Mesendoderm (in vitro differentiated cells): Measurements from ENCODE around the gene GLS. TPM values are rescaled to one million over a fixed set of nuclear protein-coding genes. Genes with fewer than 3 reads are reported as not detected.

Experiments
- DNase-seq: peaks from one replicate; pipeline ENCODE4 v3.0.0; 2013
- H2AK5ac ChIP-seq: 2 replicates; pipeline ENCODE4 v1.6.1; 2013; ENCODE audit warnings: low read length, inconsistent platforms
- H2BK120ac ChIP-seq: 2 replicates; pipeline ENCODE4 v1.6.1; 2013; ENCODE audit warnings: low read depth, mild to moderate bottlenecking, low read length, moderate library complexity, mixed read lengths
- H2BK15ac ChIP-seq: replicated peaks from 2 replicates; pipeline ENCODE4 v1.6.1; 2013; ENCODE audit warnings: low read depth, mild to moderate bottlenecking, moderate library complexity
- H2BK5ac ChIP-seq: 2 replicates; pipeline ENCODE4 v1.6.1; 2013; ENCODE audit warnings: low read length, inconsistent platforms
- H3K18ac ChIP-seq: 2 replicates; pipeline ENCODE4 v1.6.1; 2013; ENCODE audit warnings: mild to moderate bottlenecking, low read length, mixed read lengths
- H3K23ac ChIP-seq: one replicate; pipeline ENCODE4 v1.6.1; 2013; ENCODE audit warnings: low read length
- H3K27ac ChIP-seq: 2 replicates; pipeline ENCODE4 v1.5.1; 2013; ENCODE audit warnings: low read depth, mild to moderate bottlenecking, inconsistent platforms, low read length, moderate library complexity
- H3K27me3 ChIP-seq: 2 replicates; pipeline ENCODE4 v1.6.1; 2013; ENCODE audit warnings: low read length, control low read depth, mild to moderate bottlenecking, inconsistent platforms; ENCODE audit not compliant: insufficient read depth, poor library complexity
- H3K36me3 ChIP-seq: 2 replicates; pipeline ENCODE4 v1.6.1; 2013; ENCODE audit warnings: low read length, inconsistent platforms; ENCODE audit not compliant: control insufficient read depth, insufficient read depth
- H3K4ac ChIP-seq: one replicate; pipeline ENCODE4 v1.6.1; 2013; ENCODE audit warnings: low read depth, mild to moderate bottlenecking, low read length, moderate library complexity
- H3K4me1 ChIP-seq: 2 replicates; pipeline ENCODE4 v1.6.1; 2013; ENCODE audit warnings: low read depth, low read length, inconsistent platforms; ENCODE audit not compliant: control insufficient read depth
- H3K4me2 ChIP-seq: 2 replicates; pipeline ENCODE4 v1.6.1; 2013; ENCODE audit warnings: low read length
- H3K4me3 ChIP-seq: 2 replicates; pipeline ENCODE4 v1.5.1; 2013; ENCODE audit warnings: mild to moderate bottlenecking, low read length
- H3K56ac ChIP-seq: one replicate; pipeline ENCODE4 v1.6.1; 2013; ENCODE audit warnings: low read length
- H3K79me1 ChIP-seq: 2 replicates; pipeline ENCODE4 v1.6.1; 2013; ENCODE audit warnings: low read length, inconsistent platforms
- H3K79me2 ChIP-seq: 2 replicates; pipeline ENCODE4 v1.6.1; 2013; ENCODE audit warnings: mild to moderate bottlenecking, low read length; ENCODE audit not compliant: control insufficient read depth, insufficient read depth
- H3K9ac ChIP-seq: 2 replicates; pipeline ENCODE4 v1.6.1; 2013; ENCODE audit warnings: low read length, inconsistent platforms
- H4K5ac ChIP-seq: one replicate; pipeline ENCODE4 v1.6.1; 2013; ENCODE audit warnings: low read length
- H4K8ac ChIP-seq: one replicate; pipeline ENCODE4 v1.6.1; 2013; ENCODE audit warnings: low read depth, mild to moderate bottlenecking, control low read depth, low read length, moderate library complexity
- WGBS: extraction: QIAGEN DNeasy Blood & Tissue Kit; methylation state at CpG from one replicate; pipeline ENCODE4 v1.1.7; 2013; ENCODE audit warnings: low lambda C conversion rate, missing lambda C conversion rate; ENCODE audit not compliant: insufficient coverage; ENCODE audit errors: extremely low coverage; 5-methylcytosine and 5-hydroxymethylcytosine counted together
- polyA plus RNA-seq, 2 experiments: library from polyadenylated mRNA; stranded (reverse); fragments of 200-250 nt; gene quantifications; one replicate each; pipeline ENCODE4 v1.2.3, GENCODE V29; 2013

Gene GLS
- polyA plus RNA-seq (2013, experiment 1 of 2), result 41.6 TPM
- 41.3 TPM for polyA plus RNA-seq (2013, experiment 2 of 2)

DNA sequence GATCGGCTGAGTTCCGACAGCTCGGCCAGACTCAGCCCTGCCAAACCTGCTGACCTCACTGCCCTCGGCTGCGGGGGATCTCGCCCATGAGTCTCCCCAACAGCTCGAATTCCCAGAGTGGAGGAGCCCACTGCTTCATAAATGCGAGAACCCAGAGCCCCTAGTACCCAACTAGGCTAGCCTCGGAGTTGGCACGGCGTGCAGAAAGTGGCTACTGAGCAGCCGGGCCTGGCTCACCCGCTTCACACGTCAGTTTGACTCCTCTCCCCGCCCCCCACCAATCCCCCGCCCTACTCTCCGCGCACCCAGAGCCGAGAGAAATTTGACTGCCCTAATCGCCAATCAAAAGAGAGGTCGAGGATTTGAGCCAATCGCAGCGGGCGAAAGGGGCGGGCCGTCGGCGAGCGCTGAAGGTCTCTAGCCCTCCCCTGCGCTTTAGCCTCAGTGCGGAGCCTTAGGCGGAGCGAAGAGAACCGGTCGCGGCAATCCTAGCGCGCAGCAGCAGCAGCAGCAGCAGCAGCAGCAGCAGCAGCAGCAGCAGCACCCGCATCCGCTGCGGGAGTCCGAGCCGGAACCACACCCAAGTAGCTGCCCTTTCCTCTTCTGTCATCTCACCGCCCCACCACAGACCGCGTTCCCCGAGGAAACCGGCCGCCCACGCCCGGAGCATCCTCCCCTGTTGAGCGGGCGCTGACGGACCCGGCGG is at the start of gene GLS:
GLS (plus strand) TSS at position 444 of the 706 bp plus-strand sequence. CDS start 264 bp downstream, outside the sequence.
- peak within 1 kb of the TSS; percentile 54 for H3K27ac ChIP-seq

DNA sequence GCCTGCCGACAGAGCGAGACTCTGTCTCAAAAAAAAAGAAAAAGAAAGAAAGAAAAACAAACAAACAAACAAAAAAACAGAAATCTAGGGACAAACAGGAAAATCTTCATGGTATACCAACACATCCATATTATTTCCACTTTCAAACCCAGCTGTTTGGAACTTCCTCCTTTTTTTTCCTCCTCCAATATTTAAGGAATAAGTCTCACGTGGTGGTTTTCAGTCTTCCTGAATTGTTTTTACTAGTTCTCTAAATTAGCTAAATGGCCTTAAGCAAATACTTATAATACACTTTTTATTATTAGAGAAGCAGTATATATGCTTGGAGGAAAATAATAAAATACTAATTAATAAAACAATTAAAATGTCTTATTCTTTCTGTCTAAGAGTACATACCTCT is 48.7 kb upstream of the GLS start:
- no peak overlapping the region for H3K9ac ChIP-seq
- no peak for DNase-seq
- H3K4me1 ChIP-seq, result no peaks in the 10 kb centered on the region
- no peak overlapping the region for H4K5ac ChIP-seq
- H3K4me2 ChIP-seq, result no peak overlapping the region
- H3K4ac ChIP-seq, result no peak overlapping the region
- no peak overlapping the region for H3K23ac ChIP-seq
- no peak overlapping the region for H2AK5ac ChIP-seq
- no peak overlapping the region for H3K4me3 ChIP-seq
- no peaks in the 10 kb centered on the region for H3K79me2 ChIP-seq
- H3K56ac ChIP-seq, result no peak overlapping the region
- no peaks in the 10 kb centered on the region for H3K27me3 ChIP-seq
- no peak overlapping the region for H2BK15ac ChIP-seq
- no peaks in the 10 kb centered on the region for H3K79me1 ChIP-seq
- H3K27ac ChIP-seq, result no peak overlapping the region
- no peak overlapping the region for H4K8ac ChIP-seq
- H3K36me3 ChIP-seq, result no peaks in the 10 kb centered on the region
- no peak overlapping the region for H2BK120ac ChIP-seq
- H3K18ac ChIP-seq, result no peak overlapping the region
- no CpG with 5 or more reads among the region's 3 CpGs for WGBS
- no peak overlapping the region for H2BK5ac ChIP-seq

More for the DNA sequence above, at the start of gene GLS:
- H3K56ac ChIP-seq, result peak within 1 kb of the TSS; percentile 92
- H3K23ac ChIP-seq, result peak within 1 kb of the TSS; percentile 61
- H3K4me3 ChIP-seq, result peak within 1 kb of the TSS; percentile 69
- H3K27me3 ChIP-seq, result no peaks in the 10 kb centered on the region
- H3K4ac ChIP-seq, result no peak within 1 kb of the TSS
- no peaks in the 10 kb centered on the region for H3K79me1 ChIP-seq
- peaks cover 5% of the 10 kb centered on the region for H3K4me1 ChIP-seq
- peak within 1 kb of the TSS; percentile 92 for H3K9ac ChIP-seq
- H3K36me3 ChIP-seq, result no peaks in the 10 kb centered on the region
- peak; percentile 99 for DNase-seq
- H3K79me2 ChIP-seq, result peaks cover 34% of the 10 kb centered on the region
- peak within 1 kb of the TSS; percentile 63 for H2BK5ac ChIP-seq
- H3K4me2 ChIP-seq, result peak within 1 kb of the TSS; percentile 56
- no peak within 1 kb of the TSS for H2BK120ac ChIP-seq
- H3K18ac ChIP-seq, result peak within 1 kb of the TSS; percentile 75
- no CpG with 5 or more reads among the region's 56 CpGs for WGBS
- H2BK15ac ChIP-seq, result no peak within 1 kb of the TSS
- H2AK5ac ChIP-seq, result no peak within 1 kb of the TSS
- no peak within 1 kb of the TSS for H4K8ac ChIP-seq
- H4K5ac ChIP-seq, result no peak within 1 kb of the TSS

DNA sequence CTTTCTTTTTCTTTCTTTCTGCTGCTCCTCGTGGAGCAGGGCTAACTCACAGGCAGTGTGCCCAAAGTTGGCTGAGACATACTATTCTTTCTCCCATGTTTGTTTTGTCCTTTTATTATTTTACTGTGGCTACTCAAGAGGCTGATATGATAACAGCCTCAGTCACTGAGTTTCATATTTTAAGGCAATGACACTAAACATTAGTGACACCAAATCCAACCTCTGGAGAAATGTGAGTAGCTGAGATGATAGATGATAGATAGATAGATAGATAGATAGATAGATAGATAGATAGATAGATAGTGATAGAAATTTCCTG is 45.8 kb upstream of the GLS start:
- Histone ChIP-seq H3K9ac (no peak overlapping the region), H4K8ac (no peak overlapping the region), H3K23ac (no peak overlapping the region), H3K79me2 (no peaks in the 10 kb centered on the region), H3K4me2 (no peak overlapping the region), H2AK5ac (no peak overlapping the region), H2BK5ac (no peak overlapping the region), H3K4me1 (no peaks in the 10 kb centered on the region), H3K27ac (no peak overlapping the region), H2BK15ac (no peak overlapping the region), H3K79me1 (no peaks in the 10 kb centered on the region), H3K4me3 (no peak overlapping the region), H3K18ac (no peak overlapping the region), H3K56ac (no peak overlapping the region), H4K5ac (no peak overlapping the region), H3K4ac (no peak overlapping the region), H2BK120ac (no peak overlapping the region), H3K36me3 (no peaks in the 10 kb centered on the region), H3K27me3 (no peaks in the 10 kb centered on the region)
- DNase-seq, result no peak
- no CpG with 5 or more reads among the region's 1 CpG for whole genome bisulfite sequencing

DNA sequence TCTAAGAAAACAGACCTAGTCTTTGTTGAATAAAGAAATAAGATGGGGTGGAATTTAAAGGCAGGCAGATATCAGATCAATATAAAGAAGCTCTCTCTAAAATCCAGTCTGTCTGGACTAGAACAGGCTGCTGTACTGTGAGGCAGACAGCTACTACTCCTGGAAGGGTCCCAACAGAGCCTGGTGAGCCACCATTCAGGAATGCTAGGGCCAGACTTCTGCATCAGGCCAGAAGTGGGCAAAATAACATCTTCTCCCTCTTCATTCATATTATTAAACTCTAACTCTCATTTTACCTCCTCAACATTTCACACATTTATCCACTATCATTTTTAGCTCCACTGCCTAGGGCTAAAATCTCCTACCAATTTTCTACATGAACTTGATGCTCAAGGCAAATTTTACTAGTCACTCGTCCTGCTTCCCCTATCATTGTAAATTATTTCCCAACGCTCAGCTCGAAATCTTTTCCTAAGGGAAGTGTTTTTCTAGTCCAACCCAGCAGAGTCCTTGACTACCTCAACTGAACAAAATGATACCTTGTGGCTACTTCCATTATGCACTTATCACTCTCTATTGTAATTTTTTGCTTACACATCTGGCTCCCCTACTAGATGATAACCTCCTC is 45.2 kb upstream of the GLS start:
- no peak overlapping the region for H2BK5ac ChIP-seq
- H3K23ac ChIP-seq, result no peak overlapping the region
- no peaks in the 10 kb centered on the region for H3K4me1 ChIP-seq
- no peak overlapping the region for H3K18ac ChIP-seq
- no peak overlapping the region for H2BK15ac ChIP-seq
- WGBS, result no CpG with 5 or more reads among the region's 3 CpGs
- H3K9ac ChIP-seq, result no peak overlapping the region
- H3K27me3 ChIP-seq, result no peaks in the 10 kb centered on the region
- no peak overlapping the region for H3K4ac ChIP-seq
- H3K79me2 ChIP-seq, result no peaks in the 10 kb centered on the region
- H4K8ac ChIP-seq, result no peak overlapping the region
- no peaks in the 10 kb centered on the region for H3K36me3 ChIP-seq
- no peak overlapping the region for H4K5ac ChIP-seq
- no peak overlapping the region for H3K56ac ChIP-seq
- H2BK120ac ChIP-seq, result no peak overlapping the region
- DNase-seq, result no peak
- H2AK5ac ChIP-seq, result no peak overlapping the region
- no peak overlapping the region for H3K27ac ChIP-seq
- H3K79me1 ChIP-seq, result no peaks in the 10 kb centered on the region
- no peak overlapping the region for H3K4me3 ChIP-seq
- H3K4me2 ChIP-seq, result no peak overlapping the region

DNA sequence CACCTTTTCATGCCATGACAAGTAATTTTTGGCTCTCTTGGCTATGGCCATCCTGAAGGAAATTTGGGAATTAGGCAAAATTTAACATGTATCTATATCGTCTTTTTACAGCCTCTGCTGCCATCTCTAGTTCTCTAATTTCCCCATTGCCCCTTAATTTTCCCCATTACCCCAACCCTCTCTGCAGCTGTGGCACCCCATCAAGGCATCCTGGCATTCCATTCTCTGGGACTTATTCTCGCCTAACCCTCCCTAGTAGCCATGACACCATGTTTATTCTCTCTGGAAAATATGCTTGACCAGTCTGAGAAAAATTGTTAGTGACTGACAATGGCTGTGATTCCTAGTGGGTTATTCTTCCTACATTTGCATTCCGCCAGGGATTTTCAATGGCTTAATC is 43.9 kb upstream of the GLS start:
- H3K27me3 ChIP-seq, result no peaks in the 10 kb centered on the region
- no peak overlapping the region for H3K56ac ChIP-seq
- H2BK15ac ChIP-seq, result no peak overlapping the region
- no peak overlapping the region for H3K4me3 ChIP-seq
- no peak overlapping the region for H2BK120ac ChIP-seq
- no peak overlapping the region for H4K8ac ChIP-seq
- no peaks in the 10 kb centered on the region for H3K79me2 ChIP-seq
- no peaks in the 10 kb centered on the region for H3K4me1 ChIP-seq
- DNase-seq, result no peak
- no CpG with 5 or more reads among the region's 3 CpGs for WGBS
- H3K9ac ChIP-seq, result no peak overlapping the region
- no peak overlapping the region for H3K23ac ChIP-seq
- no peak overlapping the region for H3K27ac ChIP-seq
- H3K36me3 ChIP-seq, result no peaks in the 10 kb centered on the region
- no peak overlapping the region for H2BK5ac ChIP-seq
- H3K79me1 ChIP-seq, result no peaks in the 10 kb centered on the region
- H2AK5ac ChIP-seq, result no peak overlapping the region
- no peak overlapping the region for H3K4me2 ChIP-seq
- no peak overlapping the region for H3K4ac ChIP-seq
- no peak overlapping the region for H3K18ac ChIP-seq
- no peak overlapping the region for H4K5ac ChIP-seq

DNA sequence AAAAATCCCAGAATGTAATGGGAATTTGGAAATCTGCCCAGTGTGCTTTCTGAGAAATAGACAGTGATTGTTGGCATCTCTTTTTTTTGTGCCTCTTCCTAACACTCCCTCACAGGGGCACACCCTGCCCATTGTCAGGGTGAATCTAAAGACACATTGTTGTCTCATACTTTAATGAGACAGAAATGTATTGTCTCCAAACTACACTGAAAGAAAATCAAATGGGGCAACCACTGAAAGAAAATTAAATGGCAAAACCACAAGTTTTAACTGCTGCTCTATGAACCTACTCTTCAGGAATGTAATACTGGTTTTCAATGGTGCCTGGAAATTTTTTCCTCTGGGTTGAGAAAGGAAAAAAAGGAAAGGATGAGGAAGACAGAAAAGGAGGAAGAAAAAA is 43.2 kb upstream of the GLS start:
- H3K4me3 ChIP-seq, result no peak overlapping the region
- DNase-seq, result no peak
- H3K18ac ChIP-seq, result no peak overlapping the region
- no peak overlapping the region for H4K5ac ChIP-seq
- H2BK120ac ChIP-seq, result no peak overlapping the region
- H3K56ac ChIP-seq, result no peak overlapping the region
- no peak overlapping the region for H2AK5ac ChIP-seq
- H3K79me1 ChIP-seq, result no peaks in the 10 kb centered on the region
- H3K9ac ChIP-seq, result no peak overlapping the region
- H3K27me3 ChIP-seq, result no peaks in the 10 kb centered on the region
- no peak overlapping the region for H2BK5ac ChIP-seq
- no peak overlapping the region for H2BK15ac ChIP-seq
- no peak overlapping the region for H3K23ac ChIP-seq
- no peaks in the 10 kb centered on the region for H3K4me1 ChIP-seq
- no peak overlapping the region for H3K4me2 ChIP-seq
- H3K4ac ChIP-seq, result no peak overlapping the region
- H3K79me2 ChIP-seq, result no peaks in the 10 kb centered on the region
- H3K27ac ChIP-seq, result no peak overlapping the region
- no peaks in the 10 kb centered on the region for H3K36me3 ChIP-seq
- no peak overlapping the region for H4K8ac ChIP-seq
